HG03354 (cell line): ENCODE measurements around the gene ZNF30.
A peak's percentile ranks its signal among the peaks of the same experiment; 100 is the strongest.
"Not testable (repeated sequence)": the region's sequence is repeated elsewhere in the genome, so short reads cannot be mapped to it uniquely, and the experiment has no call there.

Experiments used
- ATAC-seq: cut with Tn5 transposase; IDR thresholded peaks from one replicate; pipeline ENCODE4 v1.9.1; 2021; ENCODE audit warnings: mild to moderate bottlenecking; ENCODE audit not compliant: unreplicated experiment, poor library complexity, severe bottlenecking

Gene ZNF30

GRCh38 chr19:34959021-34959420 lies 32.3 kb downstream of the ZNF30 start:
- no peak for ATAC-seq

- ATAC-seq, result no peak
These were observed 33.6 kb downstream of the ZNF30 start for GRCh38 chr19:34960103-34960805.

- ATAC-seq, result no peak
These were observed 34.4 kb downstream of the ZNF30 start for GRCh38 chr19:34960940-34961679.

GRCh38 chr19:34961775-34962686 lies 35.3 kb downstream of the ZNF30 start:
- ATAC-seq, result no peak

GRCh38 chr19:34962687-34963572 lies 36.2 kb downstream of the ZNF30 start:
- peak; percentile 7 for ATAC-seq

- peak; percentile 78 for ATAC-seq
These were observed 37.1 kb downstream of the ZNF30 start, which contains the start of gene ZNF792 for GRCh38 chr19:34963573-34964406. ZNF792 (minus strand) TSS chr19:34964229; CDS start chr19:34963662, 567 bp downstream.

GRCh38 chr19:34964598-34964997 lies 37.9 kb downstream of the ZNF30 start:
- no peak for ATAC-seq

- not testable (repeated sequence) for ATAC-seq
These were observed 38.8 kb downstream of the ZNF30 start for GRCh38 chr19:34965505-34965904.

- ATAC-seq, result no peak
These were observed 40.8 kb downstream of the ZNF30 start for GRCh38 chr19:34967551-34967950.

GRCh38 chr19:34969721-34970120 lies 43.0 kb downstream of the ZNF30 start:
- ATAC-seq, result no peak

GRCh38 chr19:34970185-34970780 lies 43.6 kb downstream of the ZNF30 start:
- not testable (repeated sequence) for ATAC-seq

- ATAC-seq, result no peak
These were observed 45.5 kb downstream of the ZNF30 start for GRCh38 chr19:34972163-34972705.

GRCh38 chr19:34974646-34975045 lies 47.9 kb downstream of the ZNF30 start:
- ATAC-seq, result no peak

GRCh38 chr19:34975056-34975455 lies 48.4 kb downstream of the ZNF30 start:
- no peak for ATAC-seq

- no peak for ATAC-seq
These were observed 49.9 kb downstream of the ZNF30 start for GRCh38 chr19:34976611-34977010.

- ATAC-seq, result no peak
These were observed 53.3 kb downstream of the ZNF30 start for GRCh38 chr19:34979819-34980640.

GRCh38 chr19:34982275-34982674 lies 55.6 kb downstream of the ZNF30 start:
- ATAC-seq, result no peak
